DND-41 (cell line): ENCODE data around the gene UBA5.

ENCODE experiments used
- EZH2 ChIP-seq: IDR thresholded peaks from 3 replicates; pipeline ENCODE4 v1.6.1; 2012; ENCODE audit warnings: borderline replicate concordance, low read depth, mild to moderate bottlenecking, moderate library complexity, low read length, inconsistent platforms; ENCODE audit not compliant: severe bottlenecking
- TF ChIP-seq, protein P1 (sequence below): IDR thresholded peaks from 2 replicates; pipeline ENCODE4 v1.5.1; 2012; ENCODE audit warnings: borderline replicate concordance, low read length, moderate library complexity, mild to moderate bottlenecking; ENCODE audit not compliant: poor library complexity, severe bottlenecking; ENCODE audit errors: extremely low read depth

GRCh38 chr3:132660052-132660810 is at the start of gene UBA5:
- TF ChIP-seq EZH2 = no peak
- TF ChIP-seq, protein P1, sequence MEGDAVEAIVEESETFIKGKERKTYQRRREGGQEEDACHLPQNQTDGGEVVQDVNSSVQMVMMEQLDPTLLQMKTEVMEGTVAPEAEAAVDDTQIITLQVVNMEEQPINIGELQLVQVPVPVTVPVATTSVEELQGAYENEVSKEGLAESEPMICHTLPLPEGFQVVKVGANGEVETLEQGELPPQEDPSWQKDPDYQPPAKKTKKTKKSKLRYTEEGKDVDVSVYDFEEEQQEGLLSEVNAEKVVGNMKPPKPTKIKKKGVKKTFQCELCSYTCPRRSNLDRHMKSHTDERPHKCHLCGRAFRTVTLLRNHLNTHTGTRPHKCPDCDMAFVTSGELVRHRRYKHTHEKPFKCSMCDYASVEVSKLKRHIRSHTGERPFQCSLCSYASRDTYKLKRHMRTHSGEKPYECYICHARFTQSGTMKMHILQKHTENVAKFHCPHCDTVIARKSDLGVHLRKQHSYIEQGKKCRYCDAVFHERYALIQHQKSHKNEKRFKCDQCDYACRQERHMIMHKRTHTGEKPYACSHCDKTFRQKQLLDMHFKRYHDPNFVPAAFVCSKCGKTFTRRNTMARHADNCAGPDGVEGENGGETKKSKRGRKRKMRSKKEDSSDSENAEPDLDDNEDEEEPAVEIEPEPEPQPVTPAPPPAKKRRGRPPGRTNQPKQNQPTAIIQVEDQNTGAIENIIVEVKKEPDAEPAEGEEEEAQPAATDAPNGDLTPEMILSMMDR = no peak
